Endothelial cell of umbilical vein (primary cell): ENCODE measurements around the gene KIFC3.

ENCODE experiments used
- EZH2 ChIP-seq: IDR thresholded peaks from 2 replicates; pipeline ENCODE4 v1.6.1; 2012; ENCODE audit warnings: borderline replicate concordance, low read depth, mild to moderate bottlenecking, moderate library complexity, low read length, inconsistent platforms; ENCODE audit not compliant: severe bottlenecking
- POLR2A ChIP-seq: IDR thresholded peaks from 2 replicates; pipeline ENCODE4 v1.6.1; 2012; ENCODE audit warnings: low read depth, mild to moderate bottlenecking, control low read depth, low read length
- POLR2AphosphoS5 ChIP-seq: IDR thresholded peaks from 2 replicates; pipeline ENCODE4 v1.6.1; 2012; ENCODE audit warnings: low read depth, mild to moderate bottlenecking, control low read depth, low read length, moderate library complexity; ENCODE audit not compliant: insufficient read depth
- TF ChIP-seq, protein P1 (sequence below), 2 donors: IDR thresholded peaks; 1 replicate in 1 of 2; 2 replicates in 1 of 2; pipeline ENCODE4 v1.5.1; 2011; ENCODE audit warnings: low read length in 2 of 2, mild to moderate bottlenecking in 2 of 2, moderate library complexity in 2 of 2, control low read depth in 1 of 2, inconsistent platforms in 1 of 2, low read depth in 1 of 2; ENCODE audit not compliant: insufficient read depth in 1 of 2; ENCODE audit errors: extremely low read depth in 1 of 2

DNA sequence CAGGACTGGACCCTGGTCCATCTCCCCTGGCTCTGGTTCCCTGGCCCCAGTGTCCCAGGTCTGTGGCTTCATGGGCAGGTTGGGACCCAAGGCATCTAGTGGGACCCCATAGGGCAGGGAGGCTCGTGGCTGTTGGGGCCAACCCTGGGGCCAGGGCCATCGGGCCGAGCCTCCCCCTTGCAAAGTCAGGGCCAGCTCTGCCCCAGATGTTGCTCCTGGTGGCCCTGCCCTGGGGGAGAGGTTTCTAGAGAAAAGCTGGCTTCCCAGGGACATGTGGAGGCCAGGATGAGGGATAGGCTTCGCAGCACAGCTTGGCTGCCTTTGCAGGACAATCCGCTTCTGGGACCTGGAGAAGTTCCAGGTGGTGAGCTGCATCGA lies 50.1 kb downstream of the KIFC3 start:
- TF ChIP-seq, protein P1, sequence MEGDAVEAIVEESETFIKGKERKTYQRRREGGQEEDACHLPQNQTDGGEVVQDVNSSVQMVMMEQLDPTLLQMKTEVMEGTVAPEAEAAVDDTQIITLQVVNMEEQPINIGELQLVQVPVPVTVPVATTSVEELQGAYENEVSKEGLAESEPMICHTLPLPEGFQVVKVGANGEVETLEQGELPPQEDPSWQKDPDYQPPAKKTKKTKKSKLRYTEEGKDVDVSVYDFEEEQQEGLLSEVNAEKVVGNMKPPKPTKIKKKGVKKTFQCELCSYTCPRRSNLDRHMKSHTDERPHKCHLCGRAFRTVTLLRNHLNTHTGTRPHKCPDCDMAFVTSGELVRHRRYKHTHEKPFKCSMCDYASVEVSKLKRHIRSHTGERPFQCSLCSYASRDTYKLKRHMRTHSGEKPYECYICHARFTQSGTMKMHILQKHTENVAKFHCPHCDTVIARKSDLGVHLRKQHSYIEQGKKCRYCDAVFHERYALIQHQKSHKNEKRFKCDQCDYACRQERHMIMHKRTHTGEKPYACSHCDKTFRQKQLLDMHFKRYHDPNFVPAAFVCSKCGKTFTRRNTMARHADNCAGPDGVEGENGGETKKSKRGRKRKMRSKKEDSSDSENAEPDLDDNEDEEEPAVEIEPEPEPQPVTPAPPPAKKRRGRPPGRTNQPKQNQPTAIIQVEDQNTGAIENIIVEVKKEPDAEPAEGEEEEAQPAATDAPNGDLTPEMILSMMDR (IDR thresholded peaks at IDR 0.05; ENCODE audit: extremely low read depth in 1 of 2, insufficient read depth in 1 of 2, low read depth in 1 of 2, low read length in 2 of 2) = no peak
- no peak for TF ChIP-seq EZH2
- TF ChIP-seq POLR2AphosphoS5 = no peak
- no peak for TF ChIP-seq POLR2A
